ENCODE data around the gene LYL1.

Gene LYL1

DNA sequence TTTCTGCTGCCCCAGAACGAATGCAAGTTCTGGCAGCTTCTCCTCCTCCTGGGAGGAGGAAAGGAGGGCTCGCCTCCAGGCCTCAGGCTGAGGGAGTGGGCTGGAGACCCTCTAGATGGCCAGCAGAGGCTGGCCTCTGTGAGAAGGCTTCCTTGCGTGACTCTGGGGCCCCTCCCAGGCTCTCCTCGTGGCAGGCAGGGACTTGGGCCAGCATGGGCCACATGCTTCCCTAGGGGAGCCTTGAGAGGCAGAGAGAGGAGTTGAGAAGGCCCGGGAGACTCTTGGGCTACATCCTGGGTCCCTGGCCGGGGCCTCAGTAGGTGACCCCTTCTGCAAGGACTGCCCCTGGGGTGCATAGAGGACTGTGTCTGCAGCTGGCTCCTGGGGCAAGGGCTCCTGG, 25.9 kb downstream of the LYL1 start:
- Mint-ChIP-seq H3K36me3 (ENCODE audit: low read depth) (no peaks in the 10 kb centered on the region), H3K4me1 (peaks cover 20% of the 10 kb centered on the region), H3K27me3 (ENCODE audit: low read depth, poor library complexity) (peaks cover 69% of the 10 kb centered on the region), H3K9me3 (no peaks in the 10 kb centered on the region), H3K27ac (no peak overlapping the region), H3K4me3 (no peak overlapping the region)
- TF ChIP-seq, protein P1, sequence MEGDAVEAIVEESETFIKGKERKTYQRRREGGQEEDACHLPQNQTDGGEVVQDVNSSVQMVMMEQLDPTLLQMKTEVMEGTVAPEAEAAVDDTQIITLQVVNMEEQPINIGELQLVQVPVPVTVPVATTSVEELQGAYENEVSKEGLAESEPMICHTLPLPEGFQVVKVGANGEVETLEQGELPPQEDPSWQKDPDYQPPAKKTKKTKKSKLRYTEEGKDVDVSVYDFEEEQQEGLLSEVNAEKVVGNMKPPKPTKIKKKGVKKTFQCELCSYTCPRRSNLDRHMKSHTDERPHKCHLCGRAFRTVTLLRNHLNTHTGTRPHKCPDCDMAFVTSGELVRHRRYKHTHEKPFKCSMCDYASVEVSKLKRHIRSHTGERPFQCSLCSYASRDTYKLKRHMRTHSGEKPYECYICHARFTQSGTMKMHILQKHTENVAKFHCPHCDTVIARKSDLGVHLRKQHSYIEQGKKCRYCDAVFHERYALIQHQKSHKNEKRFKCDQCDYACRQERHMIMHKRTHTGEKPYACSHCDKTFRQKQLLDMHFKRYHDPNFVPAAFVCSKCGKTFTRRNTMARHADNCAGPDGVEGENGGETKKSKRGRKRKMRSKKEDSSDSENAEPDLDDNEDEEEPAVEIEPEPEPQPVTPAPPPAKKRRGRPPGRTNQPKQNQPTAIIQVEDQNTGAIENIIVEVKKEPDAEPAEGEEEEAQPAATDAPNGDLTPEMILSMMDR (IDR thresholded peaks at IDR 0.05) = no peak
- no peak for DNase-seq

DNA sequence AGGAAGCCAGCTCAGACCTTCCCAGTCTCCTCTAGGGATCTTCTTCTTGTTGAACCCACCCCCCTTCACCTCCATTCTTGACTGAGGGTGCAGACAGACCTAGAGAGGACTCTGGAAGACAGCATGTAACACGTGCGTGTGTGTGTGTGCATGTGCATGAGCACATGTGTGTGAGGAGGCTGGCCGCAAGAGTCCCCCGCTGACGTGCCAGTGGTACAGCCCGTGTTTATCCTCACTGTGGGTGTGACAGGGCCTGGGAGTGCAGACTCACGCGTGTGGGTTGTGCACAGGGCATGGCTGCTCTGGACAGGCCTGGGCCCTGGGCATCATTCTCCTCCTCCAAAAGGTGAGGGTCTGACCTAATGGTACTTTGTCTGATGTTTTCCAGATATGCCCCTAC, 26.3 kb downstream of the LYL1 start:
- H3K36me3 Mint-ChIP-seq (ENCODE audit: low read depth) = no peaks in the 10 kb centered on the region
- no peaks in the 10 kb centered on the region for H3K9me3 Mint-ChIP-seq
- no peak overlapping the region for H3K27ac Mint-ChIP-seq
- no peak for DNase-seq
- H3K4me1 Mint-ChIP-seq = peaks cover 16% of the 10 kb centered on the region
- H3K4me3 Mint-ChIP-seq = no peak overlapping the region
- TF ChIP-seq, protein P1 (IDR thresholded peaks at IDR 0.05) = no peak
- H3K27me3 Mint-ChIP-seq (ENCODE audit: low read depth, poor library complexity) = peaks cover 69% of the 10 kb centered on the region

DNA sequence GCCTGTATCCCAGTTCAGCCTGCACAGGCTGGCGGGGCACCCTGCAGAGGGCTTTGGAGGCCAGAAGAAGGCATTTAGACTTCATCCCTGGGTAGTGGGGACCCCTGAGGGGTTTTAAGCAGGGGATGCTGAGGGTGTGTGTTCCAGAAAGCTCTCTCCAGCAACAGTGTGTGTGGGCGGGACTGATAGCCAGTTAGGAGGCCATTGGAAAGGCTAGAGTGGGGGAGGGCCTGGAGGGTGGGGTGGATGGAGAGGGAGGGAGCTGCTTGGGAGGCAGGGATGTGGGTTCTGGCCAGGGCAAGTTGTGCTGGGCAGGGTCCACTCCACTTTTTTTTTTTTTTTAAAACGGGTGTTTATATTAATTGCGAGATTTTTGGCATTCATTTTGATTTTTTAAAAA, 28.3 kb downstream of the LYL1 start:
- no peaks in the 10 kb centered on the region for H3K36me3 Mint-ChIP-seq (ENCODE audit: low read depth)
- peaks cover 16% of the 10 kb centered on the region for H3K4me1 Mint-ChIP-seq
- H3K27me3 Mint-ChIP-seq (ENCODE audit: low read depth, poor library complexity) = peaks cover 77% of the 10 kb centered on the region
- no peak overlapping the region for H3K27ac Mint-ChIP-seq
- no peak overlapping the region for H3K4me3 Mint-ChIP-seq
- no peaks in the 10 kb centered on the region for H3K9me3 Mint-ChIP-seq
- DNase-seq = no peak
- TF ChIP-seq, protein P1 (IDR thresholded peaks at IDR 0.05) = no peak

DNA sequence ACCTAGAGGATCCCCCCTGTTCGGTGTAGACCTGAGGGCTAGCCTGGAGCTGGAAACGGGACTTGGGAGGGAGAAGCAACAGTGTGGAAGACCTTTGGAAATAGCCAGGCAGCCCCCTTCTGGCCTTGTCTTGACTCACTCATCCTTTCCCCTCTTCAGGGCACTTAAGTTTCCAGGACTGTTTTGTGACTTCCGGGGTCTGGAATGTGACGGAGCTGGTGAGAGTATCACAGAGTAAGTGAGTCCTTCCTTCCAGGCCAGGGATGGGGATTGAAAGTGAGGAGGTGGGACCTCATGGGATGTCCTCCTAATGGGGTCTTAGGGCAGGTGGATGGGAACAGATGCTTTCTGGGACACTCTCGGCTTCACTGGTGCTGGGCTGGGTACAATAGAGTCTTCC, 29.4 kb downstream of the LYL1 start:
- TF ChIP-seq, protein P1 (IDR thresholded peaks at IDR 0.05) = no peak
- H3K9me3 Mint-ChIP-seq = no peaks in the 10 kb centered on the region
- H3K4me3 Mint-ChIP-seq = no peak overlapping the region
- DNase-seq = no peak
- H3K4me1 Mint-ChIP-seq = peaks cover 13% of the 10 kb centered on the region
- H3K27me3 Mint-ChIP-seq (ENCODE audit: low read depth, poor library complexity) = peaks cover 88% of the 10 kb centered on the region
- no peak overlapping the region for H3K27ac Mint-ChIP-seq
- H3K36me3 Mint-ChIP-seq (ENCODE audit: low read depth) = no peaks in the 10 kb centered on the region

DNA sequence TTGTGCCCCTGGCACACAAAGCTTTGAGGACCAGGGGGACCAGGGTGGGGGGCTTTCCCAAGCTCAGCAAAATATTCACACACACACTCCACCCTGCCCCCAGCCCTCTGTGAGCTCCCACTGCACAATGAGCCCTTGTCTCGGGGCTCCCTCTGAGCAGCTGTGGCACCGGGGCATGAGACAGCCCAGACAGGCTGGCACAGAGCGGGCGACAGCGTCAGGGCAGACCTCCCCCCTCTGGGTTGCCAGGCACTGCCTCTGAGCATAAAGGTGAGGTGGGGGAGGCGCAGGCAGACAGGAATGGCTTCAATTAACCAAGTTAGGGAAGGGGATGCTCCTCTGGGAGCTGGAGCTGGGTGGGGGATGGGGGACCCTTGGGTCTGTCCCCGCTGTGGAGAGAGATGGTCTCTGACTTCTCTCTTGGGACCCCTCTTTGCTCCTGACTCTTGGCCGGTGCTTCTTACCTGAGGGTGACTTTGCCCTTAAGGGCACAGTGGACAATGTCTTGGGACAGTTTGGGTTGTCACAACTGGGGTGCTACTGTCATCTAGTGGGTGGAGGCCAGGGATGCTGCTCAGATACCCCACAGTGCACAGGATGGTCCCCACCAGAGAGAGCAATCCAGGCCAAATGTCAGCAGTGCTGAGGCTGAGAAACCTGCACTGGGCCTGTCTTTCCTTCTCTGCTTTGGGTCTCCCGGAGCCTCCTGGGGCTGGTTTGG, 30.3 kb downstream of the LYL1 start:
- Mint-ChIP-seq H3K4me3 (no peak overlapping the region), H3K27ac (no peak overlapping the region), H3K27me3 (ENCODE audit: low read depth, poor library complexity) (peaks cover 86% of the 10 kb centered on the region), H3K9me3 (no peaks in the 10 kb centered on the region), H3K36me3 (ENCODE audit: low read depth) (no peaks in the 10 kb centered on the region), H3K4me1 (peaks cover 4% of the 10 kb centered on the region)
- no peak for DNase-seq
- TF ChIP-seq, protein P1 (IDR thresholded peaks at IDR 0.05) = no peak

All from nephron progenitor cell (in vitro differentiated cells).